Esophagus muscularis mucosa (tissue), 3 donors: ENCODE results near the gene PKP2.

Experiments
- CTCF ChIP-seq, 3 experiments: fragments of 200-600 bp in 2 of 3; fragments of 450-650 bp in 1 of 3; sonication (generic) in 2 of 3; IDR thresholded peaks; one replicate each; pipeline ENCODE4 v1.5.1; 2017 to 2019; ENCODE audit warnings: antibody characterized with exemption in 3 of 3, mild to moderate bottlenecking in 2 of 3, moderate library complexity in 1 of 3
- POLR2A ChIP-seq: fragments of 450-650 bp; IDR thresholded peaks from one replicate; pipeline ENCODE4 v1.6.1; 2017; ENCODE audit warnings: antibody characterized with exemption, moderate library complexity, mild to moderate bottlenecking, low read depth
- POLR2AphosphoS5 ChIP-seq, 2 donors: sonication (generic); formaldehyde crosslinking; IDR thresholded peaks; one replicate each; pipeline ENCODE4 v1.6.1; 2017; ENCODE audit warnings: antibody characterized with exemption in 2 of 2

- TF ChIP-seq CTCF (IDR thresholded peaks at IDR 0.05) (no peak), POLR2AphosphoS5 (IDR thresholded peaks at IDR 0.05) (no peak), POLR2A (no peak)
These were observed 106.7 kb downstream of the PKP2 start for GRCh38 chr12:32789916-32790315.
